HG02623 (cell line): Measurements from ENCODE around the gene TKT.

Source experiments
- ATAC-seq: cut with Tn5 transposase; IDR thresholded peaks from one replicate; pipeline ENCODE4 v1.9.1; 2021; ENCODE audit warnings: moderate library complexity; ENCODE audit not compliant: unreplicated experiment

The TKT gene

GRCh38 chr3:53226142-53226840 is 29.5 kb downstream of the TKT start:
- ATAC-seq: no peak

GRCh38 chr3:53225651-53226050 is 30.2 kb downstream of the TKT start:
- no peak for ATAC-seq

- ATAC-seq: no peak
Measured at GRCh38 chr3:53225181-53225580, 30.6 kb downstream of the TKT start.

GRCh38 chr3:53224536-53224935 is 31.3 kb downstream of the TKT start:
- ATAC-seq: no peak

- ATAC-seq: no peak
Measured at GRCh38 chr3:53224026-53224425, 31.8 kb downstream of the TKT start.

GRCh38 chr3:53223541-53223966 is 32.3 kb downstream of the TKT start:
- no peak for ATAC-seq

- ATAC-seq: no peak
Measured at GRCh38 chr3:53223025-53223424, 32.8 kb downstream of the TKT start.

- no peak for ATAC-seq
Measured at GRCh38 chr3:53222183-53222901, 33.5 kb downstream of the TKT start.

- ATAC-seq: no peak
Measured at GRCh38 chr3:53221827-53222182, 34.0 kb downstream of the TKT start.

- no peak for ATAC-seq
Measured at GRCh38 chr3:53221345-53221744, 34.5 kb downstream of the TKT start.

GRCh38 chr3:53219895-53220483 is 35.8 kb downstream of the TKT start:
- peak; percentile 79 for ATAC-seq

- peak; percentile 39 for ATAC-seq
Measured at GRCh38 chr3:53218131-53218530, 37.7 kb downstream of the TKT start.

GRCh38 chr3:53217175-53217574 is 38.6 kb downstream of the TKT start:
- ATAC-seq: no peak

- ATAC-seq: no peak
Measured at GRCh38 chr3:53216723-53217122, 39.1 kb downstream of the TKT start.

- no peak for ATAC-seq
Measured at GRCh38 chr3:53215816-53216215, 40.0 kb downstream of the TKT start.

GRCh38 chr3:53213276-53213675 is 42.5 kb downstream of the TKT start:
- ATAC-seq: no peak

- ATAC-seq: no peak
Measured at GRCh38 chr3:53211706-53212702, 43.8 kb downstream of the TKT start.

GRCh38 chr3:53202331-53203015 is 53.3 kb downstream of the TKT start:
- ATAC-seq: no peak

- ATAC-seq: no peak
Measured at GRCh38 chr3:53200501-53201498, 55.0 kb downstream of the TKT start.
